Neural progenitor cell (in vitro differentiated cells): ENCODE measurements around the gene PPFIBP1. TPM values are rescaled to one million over a fixed set of nuclear protein-coding genes. Genes with fewer than 3 reads are reported as not detected.
A peak's percentile ranks its signal among the peaks of the same experiment; 100 is the strongest.

Experiments
- DNase-seq: peaks from one replicate; pipeline ENCODE4 v3.0.0-alpha.2; 2016; ENCODE audit warnings: low spot score
- H2AFZ ChIP-seq: fragments of 200-600 bp; sonication (generic); replicated peaks from 2 replicates; pipeline ENCODE4 v1.6.1; 2016; ENCODE audit warnings: antibody characterized with exemption
- H3F3A ChIP-seq: fragments of 200-600 bp; sonication (generic); 2 replicates; pipeline ENCODE4 v1.6.1; 2016; ENCODE audit warnings: antibody characterized with exemption, low read depth
- H3K27ac ChIP-seq: fragments of 200-600 bp; sonication (generic); 2 replicates; pipeline ENCODE4 v1.5.1; 2016; ENCODE audit warnings: mild to moderate bottlenecking
- H3K27me3 ChIP-seq: fragments of 200-600 bp; sonication (generic); 2 replicates; pipeline ENCODE4 v1.6.1; 2016; ENCODE audit warnings: mild to moderate bottlenecking, moderate library complexity
- H3K36me3 ChIP-seq: fragments of 200-600 bp; sonication (generic); 2 replicates; pipeline ENCODE4 v1.5.1; 2016
- H3K4me1 ChIP-seq: fragments of 200-600 bp; sonication (generic); 2 replicates; pipeline ENCODE4 v1.6.1; 2016; ENCODE audit warnings: mixed run types
- H3K4me2 ChIP-seq: fragments of 200-600 bp; sonication (generic); 2 replicates; pipeline ENCODE4 v1.6.1; 2016
- H3K4me3 ChIP-seq: fragments of 200-600 bp; sonication (generic); 2 replicates; pipeline ENCODE4 v1.5.1; 2016
- H3K79me2 ChIP-seq: fragments of 200-600 bp; sonication (generic); 2 replicates; pipeline ENCODE4 v1.6.1; 2016; ENCODE audit warnings: low read depth
- H3K9ac ChIP-seq: fragments of 200-600 bp; sonication (generic); 2 replicates; pipeline ENCODE4 v1.6.1; 2016
- H3K9me3 ChIP-seq: fragments of 200-600 bp; sonication (generic); 2 replicates; pipeline ENCODE4 v1.5.1; 2016; ENCODE audit warnings: low read depth
- H4K20me1 ChIP-seq: fragments of 200-600 bp; sonication (generic); 2 replicates; pipeline ENCODE4 v1.6.1; 2016; ENCODE audit warnings: low read depth
- H3K27ac Mint-ChIP-seq: 3 replicates; pipeline ENCODE4 v1.8.0; 2021; ENCODE audit warnings: mixed read lengths
- H3K27me3 Mint-ChIP-seq: 2 replicates; pipeline ENCODE4 v1.8.0; 2022; ENCODE audit warnings: low read depth, mild to moderate bottlenecking, inconsistent platforms, moderate library complexity, mixed read lengths; ENCODE audit not compliant: insufficient read depth
- H3K36me3 Mint-ChIP-seq: 3 replicates; pipeline ENCODE4 v1.8.0; 2021; ENCODE audit warnings: mixed read lengths
- H3K4me1 Mint-ChIP-seq: 3 replicates; pipeline ENCODE4 v1.8.0; 2021; ENCODE audit warnings: mixed read lengths
- H3K4me3 Mint-ChIP-seq: 3 replicates; pipeline ENCODE4 v1.8.0; 2021; ENCODE audit warnings: mild to moderate bottlenecking, moderate library complexity, mixed read lengths
- H3K9me3 Mint-ChIP-seq: 3 replicates; pipeline ENCODE4 v1.8.0; 2020; ENCODE audit warnings: mixed read lengths
- EZH2 ChIP-seq: fragments of 200-600 bp; sonication (generic); IDR thresholded peaks from 2 replicates; pipeline ENCODE4 v1.6.1; 2017; ENCODE audit warnings: antibody characterized with exemption, mild to moderate bottlenecking, moderate library complexity
- EZH2phosphoT487 ChIP-seq: fragments of 200-600 bp; sonication (generic); IDR thresholded peaks from 2 replicates; pipeline ENCODE4 v1.6.1; 2017; ENCODE audit warnings: antibody characterized with exemption
- total RNA-seq: library from RNA; depleted of rRNA; stranded (reverse); fragments of >200 nt; gene quantifications from 2 replicates; pipeline ENCODE4 v1.2.3, GENCODE V29; 2015; ENCODE audit warnings: low replicate concordance
- TF ChIP-seq, protein P1 (sequence below): fragments of 200-600 bp; sonication (generic); IDR thresholded peaks from 2 replicates; pipeline ENCODE4 v1.5.1; 2017; ENCODE audit warnings: antibody characterized with exemption, mild to moderate bottlenecking

Gene PPFIBP1
- total RNA-seq, 1 donor from 2014 or later: 61.7 TPM

DNA sequence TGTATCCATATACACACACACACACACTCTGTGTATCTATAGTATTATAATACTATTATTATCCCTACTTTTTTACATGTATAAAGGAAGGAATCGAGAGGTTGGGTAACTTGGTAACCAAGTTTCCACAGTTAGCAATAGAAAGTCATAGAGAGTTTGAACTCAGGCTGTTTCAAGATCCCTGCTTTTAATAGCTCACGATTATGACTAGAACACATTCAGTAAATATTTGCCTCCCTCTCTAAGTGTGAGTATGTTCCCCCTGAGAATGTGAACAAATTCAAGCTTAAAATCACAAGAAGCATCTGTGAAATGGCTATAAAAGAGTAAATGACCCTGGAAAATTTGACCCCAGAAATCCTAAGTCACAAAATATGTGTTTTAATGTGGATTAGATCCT is 161.3 kb downstream of the PPFIBP1 start:
- Histone ChIP-seq H3K4me2 (no peak overlapping the region), H3K79me2 (no peaks in the 10 kb centered on the region), H4K20me1 (no peaks in the 10 kb centered on the region), H3K27me3 (no peaks in the 10 kb centered on the region), H3F3A (no peaks in the 10 kb centered on the region), H3K4me1 (no peaks in the 10 kb centered on the region), H3K4me3 (no peak overlapping the region), H2AFZ (no peak overlapping the region), H3K9ac (no peak overlapping the region), H3K9me3 (no peaks in the 10 kb centered on the region), H3K36me3 (no peaks in the 10 kb centered on the region), H3K27ac (no peak overlapping the region)
- DNase-seq: no peak
- no peaks in the 10 kb centered on the region for H3K9me3 Mint-ChIP-seq
- no peaks in the 10 kb centered on the region for H3K4me1 Mint-ChIP-seq
- H3K36me3 Mint-ChIP-seq: peaks cover 17% of the 10 kb centered on the region
- no peak overlapping the region for H3K4me3 Mint-ChIP-seq
- TF ChIP-seq, protein P1, sequence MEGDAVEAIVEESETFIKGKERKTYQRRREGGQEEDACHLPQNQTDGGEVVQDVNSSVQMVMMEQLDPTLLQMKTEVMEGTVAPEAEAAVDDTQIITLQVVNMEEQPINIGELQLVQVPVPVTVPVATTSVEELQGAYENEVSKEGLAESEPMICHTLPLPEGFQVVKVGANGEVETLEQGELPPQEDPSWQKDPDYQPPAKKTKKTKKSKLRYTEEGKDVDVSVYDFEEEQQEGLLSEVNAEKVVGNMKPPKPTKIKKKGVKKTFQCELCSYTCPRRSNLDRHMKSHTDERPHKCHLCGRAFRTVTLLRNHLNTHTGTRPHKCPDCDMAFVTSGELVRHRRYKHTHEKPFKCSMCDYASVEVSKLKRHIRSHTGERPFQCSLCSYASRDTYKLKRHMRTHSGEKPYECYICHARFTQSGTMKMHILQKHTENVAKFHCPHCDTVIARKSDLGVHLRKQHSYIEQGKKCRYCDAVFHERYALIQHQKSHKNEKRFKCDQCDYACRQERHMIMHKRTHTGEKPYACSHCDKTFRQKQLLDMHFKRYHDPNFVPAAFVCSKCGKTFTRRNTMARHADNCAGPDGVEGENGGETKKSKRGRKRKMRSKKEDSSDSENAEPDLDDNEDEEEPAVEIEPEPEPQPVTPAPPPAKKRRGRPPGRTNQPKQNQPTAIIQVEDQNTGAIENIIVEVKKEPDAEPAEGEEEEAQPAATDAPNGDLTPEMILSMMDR: no peak
- TF ChIP-seq EZH2phosphoT487: no peak
- no peak for TF ChIP-seq EZH2
- H3K27ac Mint-ChIP-seq: no peak overlapping the region
- H3K27me3 Mint-ChIP-seq: no peaks in the 10 kb centered on the region

- no peak overlapping the region for H3K4me3 ChIP-seq
- H4K20me1 ChIP-seq: no peaks in the 10 kb centered on the region
- TF ChIP-seq EZH2 (no peak), EZH2phosphoT487 (no peak)
- TF ChIP-seq, protein P1: no peak
- no peaks in the 10 kb centered on the region for H3K27me3 Mint-ChIP-seq
- H3K9me3 Mint-ChIP-seq: no peaks in the 10 kb centered on the region
- no peak for DNase-seq
- H3K4me2 ChIP-seq: no peak overlapping the region
- no peak overlapping the region for H3K27ac Mint-ChIP-seq
- H3K27me3 ChIP-seq: no peaks in the 10 kb centered on the region
- no peaks in the 10 kb centered on the region for H3K9me3 ChIP-seq
- H3K9ac ChIP-seq: no peak overlapping the region
- H3K4me3 Mint-ChIP-seq: no peak overlapping the region
- H3K4me1 ChIP-seq: no peaks in the 10 kb centered on the region
- no peaks in the 10 kb centered on the region for H3K4me1 Mint-ChIP-seq
- H3F3A ChIP-seq: no peaks in the 10 kb centered on the region
- H3K36me3 ChIP-seq: no peaks in the 10 kb centered on the region
- no peak overlapping the region for H3K27ac ChIP-seq
- peaks cover 14% of the 10 kb centered on the region for H3K36me3 Mint-ChIP-seq
- H3K79me2 ChIP-seq: no peaks in the 10 kb centered on the region
- no peak overlapping the region for H2AFZ ChIP-seq
Observed at GRCh38 chr12:27686147-27686546, 162.1 kb downstream of the PPFIBP1 start.

DNA sequence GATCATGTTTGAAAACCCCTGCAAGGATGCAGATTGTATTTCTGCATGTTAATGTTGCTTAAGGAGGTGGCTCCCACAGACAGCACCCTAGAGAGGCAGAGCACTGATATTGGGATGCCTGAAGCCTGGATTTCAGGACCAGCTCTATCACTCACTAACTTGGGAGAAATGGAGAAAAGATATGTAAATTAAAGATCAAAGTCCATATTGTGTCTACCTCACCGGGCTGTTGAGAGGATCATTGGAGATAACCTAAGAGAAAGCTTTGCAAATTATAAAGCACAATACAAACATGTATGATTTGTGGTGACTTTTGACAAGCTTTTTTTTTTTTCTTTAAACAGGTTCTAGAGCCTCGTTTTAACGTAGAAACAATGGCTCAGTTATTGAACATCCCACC is 164.7 kb downstream of the PPFIBP1 start:
- H3K4me1 ChIP-seq: no peaks in the 10 kb centered on the region

More for the DNA sequence above, 164.7 kb downstream of the PPFIBP1 start:
- Histone ChIP-seq H3K9me3 (no peaks in the 10 kb centered on the region), H3K79me2 (no peaks in the 10 kb centered on the region), H3K9ac (no peak overlapping the region), H2AFZ (no peak overlapping the region), H3K4me3 (no peak overlapping the region), H3K4me2 (no peak overlapping the region), H3K27me3 (no peaks in the 10 kb centered on the region), H4K20me1 (no peaks in the 10 kb centered on the region), H3K36me3 (no peaks in the 10 kb centered on the region), H3F3A (no peaks in the 10 kb centered on the region), H3K27ac (no peak overlapping the region)
- DNase-seq: no peak
- H3K4me1 Mint-ChIP-seq: no peaks in the 10 kb centered on the region
- no peak overlapping the region for H3K4me3 Mint-ChIP-seq
- H3K27ac Mint-ChIP-seq: peak overlapping the region; percentile 7
- no peak for TF ChIP-seq EZH2phosphoT487
- TF ChIP-seq, protein P1: no peak
- TF ChIP-seq EZH2: no peak
- no peaks in the 10 kb centered on the region for H3K27me3 Mint-ChIP-seq
- peaks cover 19% of the 10 kb centered on the region for H3K36me3 Mint-ChIP-seq
- no peaks in the 10 kb centered on the region for H3K9me3 Mint-ChIP-seq
